Hematopoietic multipotent progenitor cell treated with erythropoietin and hydrocortisone succinate and interleukin-3 and kit ligand, for 4 days (in vitro differentiated cells): Measurements from ENCODE around the gene SDC1.
A peak's percentile ranks its signal among the peaks of the same experiment; 100 is the strongest.

ENCODE experiments used
- DNase-seq: peaks from one replicate; pipeline ENCODE4 v3.0.0-alpha.2; 2015

The SDC1 gene

GRCh38 chr2:20226152-20226545 is 1.2 kb upstream of the SDC1 start:
- no peak for DNase-seq

- peak; percentile 49 for DNase-seq
Observed at GRCh38 chr2:20225294-20226151, 593 bp upstream of the SDC1 start.

- no peak for DNase-seq
Observed at GRCh38 chr2:20224164-20224715, 690 bp downstream of the SDC1 start.

DNA sequence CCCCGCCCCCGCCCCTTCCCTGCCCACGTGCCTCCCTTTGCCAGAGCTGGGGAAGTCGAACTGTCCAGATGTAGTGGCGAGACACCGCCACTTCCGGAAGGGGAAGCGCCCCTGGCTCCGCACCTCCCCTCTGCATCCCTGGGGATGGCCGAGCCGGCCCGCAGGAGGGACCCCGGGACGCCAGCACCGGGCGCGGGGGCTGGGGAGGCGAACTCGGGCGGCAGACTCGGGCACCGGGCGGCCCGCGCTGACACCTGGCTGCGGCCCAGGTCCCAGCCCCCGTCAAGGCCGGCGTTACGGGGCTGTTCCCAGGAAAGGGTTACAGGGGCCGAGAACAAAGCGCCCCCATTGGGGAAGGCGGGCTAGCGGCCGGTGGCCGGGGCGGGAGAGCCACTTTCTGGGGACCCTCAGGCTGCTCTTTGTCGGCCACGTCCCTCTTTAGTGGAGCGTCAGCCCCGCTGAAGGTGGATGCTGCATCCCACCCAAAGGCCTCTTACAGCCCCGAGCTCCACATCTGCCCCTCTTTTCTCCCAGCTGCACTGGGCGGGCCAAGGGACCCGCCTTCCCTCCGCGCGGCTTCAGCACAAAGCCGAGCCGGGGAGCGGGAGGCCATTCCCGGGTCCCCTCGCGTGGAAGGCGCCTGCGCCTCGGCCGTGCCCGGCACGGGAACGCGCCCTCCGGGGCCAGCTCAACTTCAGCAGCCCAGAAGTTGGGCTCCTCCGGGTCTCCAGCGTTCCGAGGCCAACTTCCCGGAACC is 1.3 kb downstream of the SDC1 start:
- DNase-seq, result peak; percentile 35

DNA sequence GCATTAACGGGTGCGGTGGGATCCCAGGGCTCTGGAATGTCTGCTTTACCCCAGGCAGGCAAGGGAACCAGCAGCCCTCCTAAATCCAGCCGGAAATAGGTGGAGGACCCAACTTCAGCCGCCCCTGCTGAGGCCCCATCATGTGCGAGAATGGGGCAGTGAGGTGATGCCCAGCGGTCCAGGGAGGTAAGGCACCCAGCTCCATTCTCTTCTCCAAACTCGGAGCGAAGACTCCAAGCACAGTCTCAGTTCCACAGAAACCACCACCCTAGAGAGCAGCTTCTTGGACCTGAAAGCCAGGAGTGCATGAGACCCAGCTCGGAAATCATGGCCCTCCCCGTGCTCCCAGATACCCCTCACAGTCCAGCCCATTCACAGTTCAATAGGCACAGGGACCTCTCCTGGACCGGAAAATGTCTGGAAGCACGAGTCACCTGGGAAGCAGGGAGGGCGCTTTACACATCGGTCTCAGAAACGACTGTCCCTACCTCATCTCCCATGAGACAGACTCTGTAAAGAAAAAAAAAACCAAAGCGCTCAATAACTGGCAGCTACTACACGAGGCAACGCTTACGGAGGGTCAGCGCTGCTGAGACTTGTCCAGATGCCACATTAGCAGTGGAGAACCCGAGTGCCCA is 2.0 kb downstream of the SDC1 start:
- DNase-seq, result no peak

DNA sequence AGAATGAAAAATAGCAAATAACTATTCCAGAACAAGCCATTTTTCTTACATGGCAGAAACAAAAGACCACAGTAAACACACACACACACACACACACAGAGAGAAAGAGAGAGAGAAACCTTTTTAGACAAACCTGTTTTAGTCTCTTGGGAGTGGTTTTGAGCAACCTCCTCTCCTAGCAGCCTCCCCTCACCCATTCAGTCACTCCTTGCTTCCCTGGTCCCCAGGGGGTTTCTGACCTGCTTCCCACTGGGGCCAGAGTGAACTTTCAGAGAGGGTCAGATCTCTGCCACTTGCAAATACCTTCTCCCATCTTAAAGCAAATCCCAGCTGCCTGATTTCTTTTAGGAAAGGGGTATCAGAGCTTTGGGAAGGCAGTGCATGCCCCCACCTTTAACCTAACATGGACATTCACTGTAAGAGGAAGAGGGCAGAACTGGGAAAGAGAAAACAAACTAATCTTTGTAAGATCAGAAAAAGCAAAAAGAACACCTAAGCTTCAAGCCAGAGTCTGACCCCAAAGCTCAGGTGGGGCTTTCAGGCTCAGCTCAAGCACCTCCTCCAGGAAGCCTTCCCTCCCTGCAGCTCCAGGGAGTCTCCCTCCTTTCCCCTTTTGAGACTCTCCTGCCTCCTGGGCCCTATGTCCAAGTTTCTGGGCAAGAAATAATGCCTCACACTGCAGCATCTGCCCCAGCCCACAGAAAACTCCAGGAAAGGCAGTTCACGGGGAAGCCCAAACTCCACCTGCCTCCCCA is 2.7 kb downstream of the SDC1 start:
- DNase-seq, result no peak

DNA sequence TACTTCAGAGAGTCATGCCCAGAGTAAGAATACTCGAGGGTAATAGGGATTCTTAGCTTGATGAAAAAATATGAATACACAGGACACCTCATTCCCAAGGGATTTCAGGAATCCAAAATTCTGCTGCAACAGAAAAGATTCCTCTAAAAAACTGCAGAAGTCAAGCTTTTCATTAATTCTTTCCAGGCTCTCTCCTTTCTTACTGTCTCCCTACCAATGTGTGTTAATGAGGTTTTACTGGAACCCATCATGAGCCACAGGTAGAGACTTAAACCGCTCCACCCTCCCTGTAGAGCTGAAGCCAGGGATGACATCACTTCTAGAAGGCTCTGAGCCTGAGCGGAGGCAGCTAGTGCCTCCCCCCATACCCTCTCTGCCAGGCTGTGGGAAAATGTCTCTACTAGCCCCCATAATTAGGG is 3.4 kb downstream of the SDC1 start:
- DNase-seq, result no peak

DNA sequence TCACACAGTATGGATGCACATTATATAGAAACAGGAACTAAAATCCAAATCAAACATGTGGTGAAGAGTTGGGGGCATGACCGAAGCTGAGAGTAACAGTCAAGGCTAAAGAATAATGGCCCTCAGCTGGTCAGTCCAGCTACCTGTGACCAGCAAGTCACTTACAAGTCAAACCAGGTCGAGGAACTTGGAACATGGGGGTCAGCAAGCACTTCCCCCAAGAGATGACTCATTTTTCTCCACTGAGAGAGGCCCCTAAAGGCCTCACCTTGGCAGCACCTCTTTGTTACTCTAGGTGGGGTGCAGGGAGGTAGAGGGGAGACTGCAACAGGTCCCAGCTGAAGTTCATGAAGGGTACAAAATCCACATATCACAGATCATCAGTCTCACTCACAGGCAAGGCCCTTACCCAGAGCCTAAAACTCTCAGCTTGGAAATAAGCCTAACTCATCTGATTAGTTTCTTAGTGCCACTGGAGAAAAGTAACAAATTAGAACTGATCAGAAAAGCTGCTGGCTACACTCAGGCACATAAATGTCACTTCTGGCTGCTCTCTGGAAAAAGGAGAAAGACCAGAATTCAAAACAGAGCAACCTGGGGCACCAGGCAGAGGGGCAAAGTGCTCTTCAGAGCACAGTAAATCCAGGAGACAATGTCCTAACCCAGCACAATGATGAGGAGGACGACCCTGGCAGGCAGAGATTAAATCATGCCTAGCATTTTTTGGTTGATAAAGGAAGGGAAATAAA is 4.0 kb downstream of the SDC1 start:
- no peak for DNase-seq

DNA sequence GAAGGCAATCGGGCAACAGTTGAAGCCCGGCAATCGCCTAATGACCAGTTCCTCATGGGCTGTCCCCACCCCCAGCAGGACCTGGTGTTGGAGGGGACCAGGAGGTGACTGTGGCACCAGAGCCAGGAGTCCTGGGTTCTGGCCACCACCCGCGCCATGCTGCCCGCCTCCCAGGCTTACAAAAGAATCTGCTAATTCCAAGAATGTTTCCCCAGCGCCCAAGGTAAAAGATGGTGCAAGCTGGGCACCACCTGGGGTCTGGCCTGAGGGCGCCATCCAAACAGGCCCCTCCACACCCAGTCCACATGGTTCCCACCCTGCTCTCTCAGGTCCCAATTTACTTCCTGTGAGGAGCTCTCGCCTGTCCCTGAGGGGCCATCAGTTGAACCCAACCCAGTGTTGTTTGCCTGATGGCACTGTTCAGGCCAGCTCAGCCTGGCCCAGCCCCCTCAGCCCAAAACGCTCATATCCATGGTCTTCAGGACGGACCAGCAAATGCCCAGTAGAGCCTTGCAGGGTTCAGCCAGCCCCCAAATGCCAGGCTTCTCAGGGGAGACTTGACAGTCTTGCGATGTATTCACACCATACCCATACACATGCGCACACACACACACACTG is 5.1 kb downstream of the SDC1 start:
- DNase-seq, result no peak

GRCh38 chr2:20218331-20219320 is 6.3 kb downstream of the SDC1 start:
- DNase-seq, result no peak

DNA sequence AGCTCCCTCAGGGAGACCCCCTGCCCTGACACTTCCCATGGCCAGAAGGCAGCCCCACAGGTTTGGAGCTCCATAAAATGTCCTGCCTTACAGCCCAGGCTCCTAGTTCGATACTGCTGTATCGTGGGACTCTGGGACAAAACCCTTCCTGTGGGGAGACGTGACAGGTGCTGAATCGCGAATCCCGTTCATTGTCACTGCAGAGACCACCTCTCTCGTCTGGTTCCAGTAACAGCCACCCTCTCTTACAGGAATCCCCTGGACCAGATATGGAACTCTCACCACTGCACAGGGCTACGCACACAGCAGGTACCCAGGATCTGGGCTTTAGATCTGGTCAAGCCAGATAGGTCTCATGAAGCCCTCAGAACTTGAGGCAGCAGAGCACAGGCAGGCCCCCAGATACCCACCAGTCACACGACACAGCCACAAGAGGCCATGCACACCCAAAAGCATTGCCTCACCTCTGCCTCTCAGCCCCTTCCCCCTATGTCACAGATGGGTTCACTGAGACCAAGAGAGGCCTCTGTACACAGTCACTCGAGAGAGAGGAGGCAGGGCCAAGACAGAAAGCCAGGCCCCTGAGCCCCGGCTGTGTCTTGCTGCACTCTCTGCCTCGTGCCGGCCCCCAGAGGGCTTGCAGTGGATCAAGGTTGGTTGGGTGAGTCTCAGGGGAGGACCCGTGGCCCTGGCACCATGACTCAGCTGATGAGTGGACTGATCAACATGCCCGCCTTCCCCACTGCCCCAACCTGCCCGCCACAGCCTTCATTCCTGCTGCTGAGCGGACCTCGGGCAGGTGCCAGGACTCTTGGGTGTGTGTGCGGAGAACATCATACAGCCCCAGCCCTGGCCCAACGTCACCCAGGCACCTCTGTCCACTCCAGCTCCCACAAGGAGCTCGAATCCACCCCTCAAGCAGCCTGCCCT is 7.6 kb downstream of the SDC1 start:
- DNase-seq, result no peak

DNA sequence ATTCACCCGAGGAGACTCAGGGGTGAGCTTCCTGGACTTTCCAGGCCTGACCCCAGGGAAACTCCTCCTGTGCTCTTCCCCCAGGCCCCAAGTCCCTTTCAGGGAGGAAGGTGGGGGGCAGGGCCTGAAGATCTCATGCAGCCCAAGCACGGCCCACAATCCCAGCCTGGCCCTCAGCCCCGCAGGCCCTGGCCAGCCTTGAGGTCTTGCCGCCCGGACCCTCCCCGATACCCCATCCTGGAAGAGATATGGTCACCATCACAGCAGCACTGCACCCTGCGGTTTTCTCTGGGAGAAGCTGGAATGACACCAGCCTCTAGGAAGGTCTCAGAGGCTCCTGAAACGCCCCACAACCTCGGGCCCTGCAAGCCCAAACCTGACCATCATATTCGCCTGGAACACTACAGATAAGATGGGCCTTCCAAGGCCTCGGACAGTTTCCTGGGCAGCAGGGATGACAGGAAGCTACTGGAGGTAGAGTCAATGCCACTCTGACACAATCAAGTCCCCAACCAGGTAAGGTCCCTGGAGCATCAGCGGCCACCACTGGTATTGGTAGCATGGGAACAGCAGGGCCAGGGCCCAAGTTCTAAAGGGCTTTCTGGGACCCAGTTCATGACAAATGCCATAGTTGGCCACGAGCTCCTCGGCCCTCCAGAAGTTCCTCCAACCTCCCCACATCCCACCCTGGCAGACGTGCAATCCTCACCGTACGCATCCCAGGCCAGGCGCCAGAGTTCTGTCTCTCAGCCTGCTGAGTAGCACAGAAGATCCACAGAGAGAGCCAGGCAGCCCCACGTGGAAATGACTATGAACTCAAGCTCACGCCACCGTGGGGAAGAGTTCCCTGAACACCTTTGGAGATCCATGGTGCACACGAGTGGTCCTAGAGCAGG is 8.6 kb downstream of the SDC1 start:
- DNase-seq, result no peak

DNA sequence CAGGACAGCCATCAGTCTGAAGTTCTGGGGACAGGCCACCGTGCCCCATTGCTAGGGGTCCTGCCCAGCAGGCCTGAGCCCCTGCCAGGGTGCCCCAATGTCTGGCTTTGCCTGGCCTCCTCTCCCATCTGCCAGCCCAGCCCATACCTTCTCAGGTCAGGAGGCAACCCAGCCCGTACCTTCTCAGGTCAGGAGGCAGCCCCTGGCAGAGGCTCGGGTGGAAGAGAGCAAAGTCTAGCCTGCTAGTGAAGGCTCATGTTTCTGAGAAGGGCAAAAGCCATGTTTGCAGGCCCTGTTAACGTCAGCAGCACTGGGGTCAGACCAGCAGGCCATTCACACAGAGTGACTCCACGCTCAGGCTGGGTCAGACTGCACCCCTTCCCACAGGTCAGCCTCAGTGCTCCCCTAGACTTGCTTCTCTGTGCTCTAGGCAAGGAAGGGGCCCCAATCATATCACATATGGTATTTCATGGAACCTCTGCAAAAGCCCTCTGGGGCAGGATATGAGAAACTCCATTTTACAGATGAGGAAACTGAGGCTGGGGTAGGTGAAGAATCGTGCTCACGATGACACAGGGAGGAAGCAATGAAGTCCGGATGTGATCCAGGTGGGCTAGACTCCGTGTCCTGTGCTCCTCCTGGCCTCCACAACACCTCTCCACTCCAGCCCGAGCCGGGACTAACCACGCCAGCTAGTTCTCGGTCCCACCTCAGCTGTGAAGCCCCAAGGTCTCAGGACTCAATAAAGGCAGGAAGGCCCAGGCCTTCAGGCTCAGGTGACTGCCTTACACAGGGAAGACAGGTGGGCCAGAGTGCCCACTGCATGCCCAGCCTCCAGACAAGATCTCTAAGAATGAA is 9.5 kb downstream of the SDC1 start:
- no peak for DNase-seq

DNA sequence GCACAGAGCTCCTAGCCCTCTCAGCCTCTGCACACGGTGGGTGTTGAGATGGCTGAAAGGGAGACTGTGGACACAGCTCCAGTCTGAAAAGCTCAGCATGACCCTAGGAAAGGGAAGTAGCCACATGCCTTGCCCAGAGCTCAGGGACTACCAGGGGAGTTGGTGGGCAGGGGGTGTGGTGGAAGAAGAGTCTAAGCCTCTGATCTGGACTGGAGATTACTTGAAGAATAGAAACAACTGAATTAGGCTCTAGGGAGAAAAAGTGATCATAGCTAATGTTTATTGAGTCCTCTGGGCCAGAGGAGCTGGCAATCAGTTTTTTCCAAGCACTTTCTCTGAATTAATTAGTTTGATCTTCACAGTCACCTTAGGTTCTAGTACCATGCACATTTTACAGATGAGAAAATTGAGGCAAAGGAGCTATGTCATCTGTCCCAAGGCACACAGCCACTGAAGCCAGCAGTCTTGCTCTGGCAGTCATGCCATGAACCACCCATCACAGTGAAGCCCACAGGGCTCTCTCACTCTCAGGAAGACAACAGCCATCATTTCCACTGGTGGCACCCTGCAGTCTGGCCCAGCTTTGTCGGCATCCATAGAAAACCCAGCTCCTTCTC is 10.3 kb downstream of the SDC1 start:
- DNase-seq, result peak; percentile 25

GRCh38 chr2:20213651-20214565 is 11.0 kb downstream of the SDC1 start:
- no peak for DNase-seq
